Putamen (tissue), 1 donor: ENCODE measurements around the gene ANKRD44.

Experiments
- DNase-seq: peaks from one replicate; pipeline ENCODE4 v3.0.0-alpha.2; 2016; ENCODE audit warnings: low spot score

The ANKRD44 gene

DNA sequence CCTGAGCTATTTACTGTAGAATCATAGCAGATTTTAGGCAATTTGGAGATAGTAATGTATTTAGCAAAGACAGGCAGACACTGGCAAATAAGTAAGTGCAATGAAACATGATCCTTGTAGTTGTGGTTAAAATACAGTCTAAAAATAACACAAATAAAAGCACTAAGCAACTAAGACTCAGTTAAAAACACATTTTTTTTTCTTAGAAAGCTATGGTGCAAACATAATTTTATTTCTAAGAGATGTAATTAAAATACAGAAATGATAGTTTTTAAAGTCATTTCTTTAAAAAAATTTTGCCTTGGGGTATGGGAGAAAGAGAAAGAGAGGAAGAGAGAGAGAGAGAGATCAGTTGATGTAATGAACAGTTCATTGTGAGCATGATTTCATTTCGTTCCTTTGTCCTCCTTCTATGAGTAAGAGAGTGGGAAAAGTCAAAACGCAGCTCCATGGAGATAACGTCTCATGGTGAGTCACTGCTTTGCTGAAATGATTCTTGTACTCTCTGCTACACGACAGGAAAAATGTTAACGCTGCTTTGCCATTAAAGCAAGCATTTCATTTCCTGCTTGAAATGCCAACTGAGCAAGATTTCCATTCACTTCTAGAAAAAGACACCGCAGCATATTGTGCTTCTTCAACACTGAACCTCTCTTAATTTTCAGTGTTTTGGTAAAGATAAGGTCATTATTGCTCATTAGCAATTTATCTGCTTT lies 322.8 kb downstream of the ANKRD44 start:
- peak; percentile 80 for DNase-seq

GRCh38 chr2:196987298-196987648 lies 323.3 kb downstream of the ANKRD44 start:
- DNase-seq: no peak

DNA sequence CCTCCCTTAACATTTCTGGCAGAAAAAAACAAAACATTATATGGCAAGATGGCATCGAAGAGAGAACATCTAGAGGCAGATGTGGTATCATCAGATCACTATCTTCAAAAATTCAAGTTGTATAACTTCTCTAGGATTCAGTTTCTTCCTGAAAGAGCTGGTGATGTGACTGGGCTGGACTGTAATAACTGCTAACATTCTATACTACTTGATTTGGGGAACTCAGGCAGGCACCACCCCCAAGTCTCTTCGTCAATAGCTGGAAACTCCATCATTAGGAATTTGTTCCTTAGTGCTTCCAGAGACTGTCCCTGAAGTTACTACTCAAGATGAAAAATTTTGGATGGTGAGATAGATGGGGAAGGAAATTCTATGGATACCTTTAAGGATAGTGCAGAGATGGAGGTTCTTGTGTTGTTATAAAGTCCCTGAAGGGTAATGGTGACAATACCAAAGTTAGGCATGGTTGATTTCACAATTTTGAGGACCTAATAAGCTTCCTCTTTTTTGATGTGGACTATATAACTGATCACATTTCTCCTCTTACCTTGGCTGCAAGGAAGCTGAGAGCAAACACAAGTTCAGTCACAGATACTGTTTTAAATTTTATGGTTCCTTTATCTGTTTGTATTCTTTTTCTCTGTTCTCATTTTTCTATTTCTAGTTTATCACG lies 324.9 kb downstream of the ANKRD44 start:
- no peak for DNase-seq

DNA sequence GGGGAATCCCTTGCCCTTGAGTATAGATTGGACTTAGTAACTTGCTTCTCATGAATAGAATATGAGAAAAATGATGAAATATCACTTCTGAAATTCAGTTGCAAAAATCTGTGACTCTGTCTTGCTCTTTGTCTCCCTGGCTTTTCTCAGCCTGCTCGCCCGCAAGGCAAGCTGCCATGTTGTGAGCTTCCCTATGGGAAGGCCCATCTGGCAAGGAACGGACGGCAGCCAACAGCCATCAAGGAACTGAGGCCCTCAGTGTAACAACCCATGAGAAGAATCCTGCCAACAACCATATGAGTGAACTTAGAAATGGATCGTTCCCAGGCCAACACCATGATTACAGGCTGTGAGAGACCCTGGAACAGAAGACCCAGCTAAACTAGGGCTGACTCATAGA lies 325.7 kb downstream of the ANKRD44 start:
- no peak for DNase-seq

GRCh38 chr2:196983934-196984333 lies 326.6 kb downstream of the ANKRD44 start:
- no peak for DNase-seq

GRCh38 chr2:196980473-196980872 lies 330.1 kb downstream of the ANKRD44 start:
- DNase-seq: no peak

GRCh38 chr2:196980001-196980400 lies 330.6 kb downstream of the ANKRD44 start:
- DNase-seq: no peak

- no peak for DNase-seq
Observed at GRCh38 chr2:196977507-196977906, 333.1 kb downstream of the ANKRD44 start.

DNA sequence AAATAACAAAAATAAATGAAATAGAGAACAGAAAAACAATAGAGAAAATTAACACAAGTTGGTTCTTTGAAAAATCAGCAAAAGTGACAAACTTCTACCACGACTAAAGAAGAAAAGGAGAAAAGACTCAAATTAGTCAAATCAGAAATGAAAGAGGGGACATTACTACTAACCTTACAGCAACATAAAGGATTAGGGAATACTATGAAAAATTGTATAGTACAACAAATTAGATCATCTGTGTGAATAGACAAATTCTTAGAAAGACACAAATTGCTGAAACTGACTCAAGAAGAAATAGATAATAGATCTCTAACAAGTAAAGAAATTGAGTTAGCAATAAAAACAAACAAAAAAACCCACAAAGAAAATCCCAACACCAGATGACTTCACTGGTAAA lies 335.6 kb downstream of the ANKRD44 start:
- DNase-seq: no peak

DNA sequence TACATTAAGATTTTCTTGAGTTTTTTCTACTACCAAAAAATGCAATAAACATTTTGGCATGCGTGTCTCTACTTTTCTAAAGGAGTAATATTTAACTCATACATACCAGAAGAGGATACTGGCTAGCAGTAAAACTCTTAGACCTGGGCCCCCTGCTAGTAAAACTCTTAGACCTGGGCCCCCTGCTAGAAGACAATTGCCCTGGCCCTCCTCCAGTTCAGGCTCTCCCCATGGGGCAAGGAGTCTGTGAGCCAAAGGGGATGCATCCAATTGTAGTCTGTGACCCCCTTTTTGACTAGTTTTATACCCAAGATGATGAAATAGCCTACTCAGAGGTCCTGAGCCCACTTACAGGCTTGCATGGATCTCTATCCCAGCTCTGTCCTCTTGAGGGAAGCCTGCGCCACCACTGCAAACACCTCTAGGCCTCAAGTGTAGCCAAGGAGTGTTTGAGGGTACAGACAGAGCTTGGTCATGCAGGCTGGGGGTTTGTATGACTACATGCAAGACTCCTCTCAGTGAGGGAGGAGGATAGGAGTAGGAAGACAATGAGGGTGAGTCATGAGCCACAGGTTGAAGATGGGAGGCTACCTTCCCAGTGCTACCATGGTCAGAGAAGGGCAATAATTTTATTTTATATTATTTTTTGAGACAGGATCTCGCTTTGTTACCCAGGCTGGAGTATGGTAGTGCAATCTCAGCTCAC lies 338.9 kb downstream of the ANKRD44 start:
- DNase-seq: no peak

- no peak for DNase-seq
Observed at GRCh38 chr2:196970099-196970498, 340.5 kb downstream of the ANKRD44 start.

DNA sequence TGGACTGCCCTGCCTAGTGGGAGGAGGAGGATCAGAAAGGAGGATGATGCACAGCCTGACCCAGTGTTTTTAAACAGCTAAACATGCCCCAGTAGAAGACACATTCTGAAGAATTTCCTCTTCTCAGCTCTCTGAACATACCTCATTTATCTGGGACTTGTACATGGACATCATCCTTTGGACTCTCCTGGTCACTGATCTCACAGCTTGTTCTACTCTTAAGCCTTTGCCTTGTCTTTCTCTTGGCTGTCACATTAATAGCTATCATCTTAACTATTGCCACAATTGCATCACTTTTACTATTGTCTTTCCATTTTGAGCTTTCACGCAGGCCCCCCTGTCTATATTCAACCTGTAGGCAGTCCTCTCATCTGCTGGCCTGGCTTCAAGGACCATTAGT lies 342.1 kb downstream of the ANKRD44 start:
- no peak for DNase-seq

GRCh38 chr2:196967775-196968174 lies 342.8 kb downstream of the ANKRD44 start:
- DNase-seq: no peak

- no peak for DNase-seq
Observed at GRCh38 chr2:196967116-196967515, 343.5 kb downstream of the ANKRD44 start.

- DNase-seq: no peak
Observed at GRCh38 chr2:196966061-196966460, 344.5 kb downstream of the ANKRD44 start.

- DNase-seq: no peak
Observed at GRCh38 chr2:196965651-196966050, 344.9 kb downstream of the ANKRD44 start.

DNA sequence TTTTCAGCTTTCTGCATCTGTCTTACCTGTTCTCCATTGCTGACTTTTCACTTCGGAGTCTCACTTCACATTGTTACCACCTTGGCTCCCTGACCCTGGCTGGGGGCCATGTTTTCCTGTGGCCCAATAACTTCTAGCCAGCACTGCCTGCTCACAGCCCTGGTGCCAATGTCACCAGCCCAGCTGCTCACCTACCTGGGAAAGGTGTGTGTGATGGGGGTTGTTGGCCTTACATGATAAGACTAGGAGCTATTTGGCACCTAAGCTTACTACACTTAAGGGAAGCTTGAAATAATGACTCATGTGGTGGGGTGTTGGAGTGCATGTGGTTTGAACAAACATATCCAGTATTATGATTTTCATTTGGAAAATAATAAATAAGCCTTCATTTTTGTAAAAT lies 346.6 kb downstream of the ANKRD44 start:
- no peak for DNase-seq

GRCh38 chr2:196963043-196963442 lies 347.5 kb downstream of the ANKRD44 start:
- DNase-seq: no peak

DNA sequence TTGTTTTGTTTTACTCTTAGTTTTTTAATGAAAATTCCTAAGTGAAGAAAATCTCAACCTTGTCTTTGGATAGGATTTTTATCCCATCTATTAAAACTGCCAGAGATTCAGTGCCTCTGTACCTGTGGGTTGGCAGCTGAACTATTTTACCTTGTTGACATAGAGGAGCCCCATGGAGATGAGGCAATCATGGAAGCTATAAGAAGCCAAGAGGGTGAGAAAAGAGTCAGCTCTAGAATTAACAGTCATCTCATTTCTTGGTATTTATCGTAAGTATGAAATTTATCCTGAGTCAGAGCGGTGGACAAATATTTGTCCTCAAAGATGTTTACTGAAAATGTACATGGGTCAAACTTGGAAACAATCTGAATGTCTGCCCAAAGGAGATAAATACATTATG lies 348.3 kb downstream of the ANKRD44 start:
- DNase-seq: no peak

- no peak for DNase-seq
Observed at GRCh38 chr2:196961889-196962288, 348.7 kb downstream of the ANKRD44 start.

- no peak for DNase-seq
Observed at GRCh38 chr2:196959734-196960338, 350.7 kb downstream of the ANKRD44 start.

DNA sequence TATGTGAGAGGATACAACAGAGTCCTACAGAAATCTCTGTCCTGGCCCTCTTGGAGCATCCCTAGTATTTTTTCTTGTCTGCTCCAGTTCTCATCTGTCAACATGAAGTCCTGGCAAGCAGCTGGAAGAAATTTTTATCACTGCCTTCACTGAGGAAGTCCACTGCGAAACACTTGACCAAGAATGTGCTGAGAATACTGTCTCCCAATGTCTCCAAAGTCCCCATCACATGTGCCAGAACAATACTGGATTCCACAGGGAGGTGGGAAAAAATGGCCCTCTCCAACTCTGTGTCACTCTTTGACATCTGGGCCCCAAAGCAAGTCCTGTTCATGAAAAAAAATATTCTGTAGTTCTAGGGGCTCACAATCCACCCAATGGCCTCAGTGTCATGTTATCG lies 351.3 kb downstream of the ANKRD44 start:
- no peak for DNase-seq
